Frontal cortex (tissue), 4 donors: ENCODE results near the gene GDPD5. TPM values are rescaled to one million over a fixed set of nuclear protein-coding genes. Genes with fewer than 3 reads are reported as not detected.
A peak's percentile ranks its signal among the peaks of the same experiment; 100 is the strongest.

ENCODE experiments used
- DNase-seq, 2 donors: peaks; one replicate each; pipeline ENCODE4 v3.0.0; 2012; ENCODE audit warnings: low spot score in 2 of 2
- FAIRE-seq: peaks from 2 replicates; lab custom pipeline; 2012; peaks lifted over from hg19 to GRCh38; lab: Jason Lieb, UNC
- total RNA-seq: library from RNA; depleted of rRNA; stranded (reverse); fragments of >200 nt; gene quantifications from one replicate; pipeline ENCODE4 v1.2.3, GENCODE V29; 2014
- donor health status: control.
- donor health status: control.
- donor health status: control.

GDPD5 gene
- total RNA-seq, 1 donor from 2014 or later: 12.2 TPM

GRCh38 chr11:75437966-75438659, 87.6 kb downstream of the GDPD5 start:
- DNase-seq (no peak), FAIRE-seq (no peak)

- DNase-seq (no peak), FAIRE-seq (no peak)
These were observed 88.9 kb downstream of the GDPD5 start for GRCh38 chr11:75436806-75437205.

GRCh38 chr11:75435571-75435925, 90.2 kb downstream of the GDPD5 start:
- DNase-seq: no peak
- FAIRE-seq: no peak

- FAIRE-seq: no peak
- DNase-seq: no peak
These were observed 90.7 kb downstream of the GDPD5 start for GRCh38 chr11:75434886-75435570.

GRCh38 chr11:75434051-75434450, 91.7 kb downstream of the GDPD5 start:
- no peak for FAIRE-seq
- DNase-seq: no peak

- DNase-seq (no peak), FAIRE-seq (no peak)
These were observed 92.3 kb downstream of the GDPD5 start for GRCh38 chr11:75433443-75433842.

GRCh38 chr11:75432911-75433321, 92.8 kb downstream of the GDPD5 start, which contains the start of gene KLHL35:
KLHL35 (minus strand) TSS chr11:75433203; CDS start chr11:75430629, 2,574 bp downstream.
- FAIRE-seq (no peak), DNase-seq (peak; percentile 61 to 70)

GRCh38 chr11:75431533-75432525, 93.9 kb downstream of the GDPD5 start:
- FAIRE-seq: no peak
- no peak for DNase-seq

- FAIRE-seq: no peak
- DNase-seq: no peak
These were observed 94.8 kb downstream of the GDPD5 start for GRCh38 chr11:75430714-75431532.

- peak; percentile 62 to 73 for DNase-seq
- FAIRE-seq: no peak
These were observed 95.6 kb downstream of the GDPD5 start for GRCh38 chr11:75429902-75430713.

GRCh38 chr11:75429641-75429901, 96.2 kb downstream of the GDPD5 start:
- DNase-seq (no peak), FAIRE-seq (no peak)

- no peak for DNase-seq
- FAIRE-seq: no peak
These were observed 96.6 kb downstream of the GDPD5 start for GRCh38 chr11:75428989-75429640.

- FAIRE-seq (peak; percentile 30), DNase-seq (peak; percentile 96 to 99)
These were observed 97.4 kb downstream of the GDPD5 start for GRCh38 chr11:75428281-75428724.

- FAIRE-seq (no peak), DNase-seq (no peak)
These were observed 98.6 kb downstream of the GDPD5 start for GRCh38 chr11:75427181-75427580.

- FAIRE-seq: no peak
- no peak for DNase-seq
These were observed 99.0 kb downstream of the GDPD5 start for GRCh38 chr11:75426720-75427086.

- FAIRE-seq: no peak
- no peak for DNase-seq
These were observed 100.3 kb downstream of the GDPD5 start for GRCh38 chr11:75425422-75425821.

GRCh38 chr11:75424396-75424795, 101.3 kb downstream of the GDPD5 start:
- FAIRE-seq: no peak
- no peak for DNase-seq

- FAIRE-seq (no peak), DNase-seq (no peak)
These were observed 102.0 kb downstream of the GDPD5 start for GRCh38 chr11:75423721-75424120.
